ENCODE results near the gene ADCY4.
"Not testable (repeated sequence)": the region's sequence is repeated elsewhere in the genome, so short reads cannot be mapped to it uniquely, and the experiment has no call there.

The ADCY4 gene

DNA sequence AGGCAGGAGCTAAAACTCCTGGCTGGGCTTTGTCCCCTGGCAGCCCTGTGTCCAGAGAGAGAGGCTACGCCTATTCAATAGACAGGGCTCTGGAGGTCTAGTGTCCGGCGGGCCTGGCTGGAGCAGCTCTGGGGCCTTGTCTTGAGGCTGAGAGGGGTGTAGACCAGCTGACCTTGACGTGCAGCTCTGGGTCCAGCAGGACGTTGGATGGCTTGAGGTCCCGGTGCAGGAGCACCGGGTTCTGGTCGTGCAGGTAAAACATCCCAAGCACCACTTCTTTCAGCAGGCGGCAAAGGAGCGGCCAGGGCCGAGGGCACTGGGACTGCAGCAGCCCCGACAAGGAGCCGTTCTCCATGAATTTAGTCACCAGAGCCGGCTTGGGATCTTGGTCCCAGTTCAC lies 4.0 kb upstream of the ADCY4 start:
- no peak for DNase-seq (ENCODE audit: low read depth)

DNA sequence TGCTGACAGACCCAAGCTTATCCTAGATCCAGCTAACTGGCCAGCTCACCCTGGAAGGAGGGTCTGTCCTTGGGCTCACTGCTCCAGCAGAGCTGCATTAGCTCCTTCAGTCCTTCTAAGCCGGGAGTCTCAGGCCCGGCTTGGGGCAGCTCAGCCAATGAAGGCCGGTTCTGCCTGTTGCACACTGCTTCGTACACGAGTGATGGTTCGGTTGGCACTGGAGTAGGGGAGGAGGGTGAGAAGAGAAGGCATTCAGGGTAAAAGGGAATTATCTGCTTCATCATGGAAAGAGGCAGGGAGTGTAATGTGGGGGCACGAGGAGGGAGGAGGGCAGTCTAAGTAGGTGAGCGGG lies 2.9 kb upstream of the ADCY4 start:
- DNase-seq (ENCODE audit: low read depth): no peak

DNA sequence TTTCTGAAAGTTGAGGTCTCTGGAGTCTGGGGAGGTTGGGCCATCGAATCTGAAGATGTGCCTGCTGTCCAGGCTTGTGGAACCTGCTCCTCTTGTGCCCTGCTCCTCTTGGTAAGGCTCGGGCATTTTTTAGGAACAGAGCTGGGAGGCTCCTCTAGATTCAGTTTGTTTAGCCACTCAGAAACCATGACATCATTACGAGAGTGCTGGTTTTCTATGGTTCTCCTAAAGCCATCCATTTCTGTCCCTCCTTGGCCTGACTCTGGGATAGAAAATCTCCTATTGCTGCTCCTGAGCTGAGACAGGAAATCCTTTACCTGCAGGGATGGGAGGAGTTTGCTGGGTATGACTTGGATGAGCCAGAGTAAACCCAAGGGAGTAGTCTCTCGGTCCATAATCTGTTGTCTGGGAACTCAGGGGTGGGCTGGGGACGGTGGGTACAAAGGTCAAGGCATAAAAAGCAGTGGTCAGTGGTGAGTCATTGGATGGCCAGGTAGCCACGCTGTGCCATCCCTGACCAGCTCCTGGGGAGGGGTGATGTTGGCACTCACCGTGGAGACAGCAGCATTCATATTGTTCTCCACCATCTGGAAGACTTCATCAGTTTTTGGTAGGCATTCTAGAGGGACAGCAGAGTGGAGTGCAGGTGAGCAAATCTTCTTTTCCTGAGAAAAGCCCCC lies 2.4 kb upstream of the ADCY4 start:
- no peak for DNase-seq (ENCODE audit: low read depth)

DNA sequence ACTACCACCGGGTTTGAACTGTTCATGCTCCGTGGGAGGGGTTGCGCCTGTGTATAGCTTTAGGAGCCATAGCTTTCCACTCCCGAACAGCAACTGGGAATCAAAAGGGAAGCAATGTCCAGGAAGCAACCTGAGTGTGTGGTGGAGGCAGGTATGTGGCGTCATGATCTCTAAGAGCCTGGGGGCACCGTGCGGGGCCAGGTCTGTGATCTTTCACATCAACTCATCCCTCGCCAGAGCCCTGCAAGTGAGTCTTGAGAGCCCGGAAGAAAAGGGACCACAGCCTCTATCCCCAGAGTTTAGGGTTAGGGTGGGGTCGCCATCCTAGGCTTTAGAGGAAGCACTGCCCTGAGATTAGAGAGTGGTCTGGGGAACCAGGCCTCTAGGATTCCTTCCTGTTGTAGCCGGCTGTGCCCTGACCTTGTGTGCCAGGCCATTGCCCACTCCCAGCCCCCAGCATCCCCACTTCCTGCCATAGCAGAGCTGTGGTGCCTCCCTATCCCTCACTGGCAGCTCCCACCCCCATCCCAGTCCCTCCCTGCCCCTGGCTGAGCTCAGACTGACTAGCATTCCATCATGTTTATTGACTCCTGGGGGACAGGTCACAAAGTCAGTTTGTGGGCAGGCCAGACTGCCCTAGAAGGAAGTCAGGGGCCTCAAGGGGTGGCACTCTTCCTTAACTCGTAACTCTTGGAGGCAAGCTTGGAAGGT lies 745 bp upstream of the ADCY4 start:
- DNase-seq (ENCODE audit: low read depth): no peak

DNA sequence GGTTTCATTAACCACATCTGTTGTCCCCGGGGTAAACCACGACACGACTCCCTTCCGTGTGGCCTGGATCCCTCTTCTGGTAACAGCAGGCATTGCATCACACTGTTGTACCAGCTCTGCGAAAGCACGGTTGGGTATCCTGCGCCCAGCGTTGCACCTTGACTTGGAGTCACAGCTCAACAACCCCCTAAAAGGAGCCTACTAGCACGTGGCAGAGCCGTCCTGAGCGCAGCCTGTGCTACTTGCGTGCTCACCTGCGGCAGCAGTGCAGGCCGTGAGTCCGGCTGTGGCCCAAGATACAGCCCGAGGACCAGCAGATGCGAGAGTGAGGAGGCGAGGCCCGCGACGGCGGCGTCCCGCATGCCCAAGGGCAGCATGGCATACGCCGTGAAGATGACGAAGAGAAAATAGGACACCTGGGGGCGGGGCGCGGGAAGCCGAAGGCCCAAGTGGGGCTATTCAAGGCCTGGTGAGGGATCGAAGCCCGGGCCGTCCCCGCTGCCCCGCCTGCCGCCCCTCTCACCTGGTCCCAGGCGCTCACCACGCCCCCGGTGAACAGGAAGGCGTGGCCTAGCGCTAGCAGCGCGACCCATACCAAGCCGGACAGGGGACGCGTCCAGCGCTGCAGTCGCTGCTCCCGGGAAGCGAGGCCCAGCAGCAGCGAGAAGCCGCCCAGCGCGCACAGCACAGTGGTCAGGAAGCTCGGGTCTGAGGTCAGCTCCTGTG lies 2.4 kb downstream of the ADCY4 start:
- peak; percentile 65 for DNase-seq (ENCODE audit: low read depth)

DNA sequence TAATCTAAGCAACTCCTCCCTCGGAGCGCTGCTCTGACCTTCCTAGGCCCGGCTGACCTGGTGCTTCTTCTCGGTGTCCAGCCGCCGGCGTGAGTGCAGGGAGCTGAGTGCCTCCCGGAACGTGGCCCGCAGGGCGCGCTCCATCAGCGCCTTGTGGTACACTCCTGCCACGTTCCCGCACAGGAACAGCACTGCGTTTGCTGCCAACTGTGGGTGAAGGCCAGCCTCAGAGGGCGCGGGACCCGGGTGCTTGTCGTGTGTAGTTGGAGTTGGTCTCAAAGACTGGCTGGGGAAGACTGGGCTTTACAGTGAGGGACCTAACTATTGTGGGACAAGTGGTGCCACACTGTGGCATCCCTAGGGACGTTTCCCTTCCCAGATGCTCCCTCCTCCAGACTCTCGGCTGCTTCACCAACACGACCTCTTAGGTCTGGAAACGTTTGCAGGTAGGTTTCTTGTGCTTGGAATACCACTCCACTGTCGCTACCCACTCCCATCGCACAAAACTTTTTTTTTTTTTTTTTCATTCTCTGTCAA lies 3.1 kb downstream of the ADCY4 start:
- no peak for DNase-seq (ENCODE audit: low read depth)

DNA sequence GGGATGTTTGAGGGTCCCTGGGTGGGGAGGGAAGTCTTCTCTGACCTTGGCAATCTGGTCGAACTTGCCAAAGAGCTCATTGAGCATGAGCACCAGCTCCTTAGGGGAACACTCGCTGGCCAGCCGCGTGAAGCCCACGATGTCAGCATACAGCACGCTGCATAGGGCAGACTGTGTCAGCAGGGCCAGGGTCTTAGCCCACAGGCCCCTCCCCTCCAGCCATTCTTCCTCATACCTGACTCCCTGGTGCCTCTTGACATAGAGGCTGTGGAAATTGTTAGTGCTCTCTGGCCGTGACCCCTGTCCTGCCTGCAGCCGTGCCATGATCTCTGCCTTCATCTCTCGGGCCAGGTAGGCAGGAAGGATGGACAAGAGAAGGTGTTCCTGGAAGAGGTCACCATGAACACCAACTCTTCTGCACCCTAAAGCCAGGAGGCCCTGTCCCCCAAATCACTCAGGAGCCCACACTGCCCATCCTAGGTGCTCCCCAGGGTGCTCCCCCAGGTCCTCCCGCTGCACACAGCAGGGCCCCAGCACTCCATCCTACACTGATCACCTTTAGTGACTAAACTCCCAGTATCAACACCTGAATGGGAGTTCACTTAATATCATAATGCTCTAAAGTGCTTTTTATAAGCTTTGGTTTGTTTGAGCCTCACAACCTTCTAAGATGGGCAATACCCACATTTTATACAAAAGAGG lies 3.7 kb downstream of the ADCY4 start:
- no peak for DNase-seq (ENCODE audit: low read depth)

DNA sequence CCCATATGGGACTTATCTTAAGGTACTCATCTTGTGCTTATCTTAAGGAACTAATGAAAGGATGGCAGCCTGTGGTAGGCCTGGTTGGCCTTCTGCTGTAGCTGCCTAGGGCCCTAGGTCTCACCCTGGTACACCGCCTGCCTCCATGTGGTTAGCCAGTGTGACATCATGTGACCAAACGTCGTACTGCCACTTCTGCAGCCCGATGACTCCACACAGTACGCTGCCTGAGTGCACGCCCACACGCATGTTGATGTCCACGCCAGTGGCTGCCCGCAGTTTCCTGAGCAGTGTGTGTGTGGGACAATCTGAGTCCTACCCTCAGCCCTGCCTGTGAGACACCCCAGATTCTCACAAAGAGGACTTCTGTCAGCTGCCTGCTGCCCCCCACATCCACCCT lies 5.1 kb downstream of the ADCY4 start:
- DNase-seq (ENCODE audit: low read depth): peak; percentile 63

DNA sequence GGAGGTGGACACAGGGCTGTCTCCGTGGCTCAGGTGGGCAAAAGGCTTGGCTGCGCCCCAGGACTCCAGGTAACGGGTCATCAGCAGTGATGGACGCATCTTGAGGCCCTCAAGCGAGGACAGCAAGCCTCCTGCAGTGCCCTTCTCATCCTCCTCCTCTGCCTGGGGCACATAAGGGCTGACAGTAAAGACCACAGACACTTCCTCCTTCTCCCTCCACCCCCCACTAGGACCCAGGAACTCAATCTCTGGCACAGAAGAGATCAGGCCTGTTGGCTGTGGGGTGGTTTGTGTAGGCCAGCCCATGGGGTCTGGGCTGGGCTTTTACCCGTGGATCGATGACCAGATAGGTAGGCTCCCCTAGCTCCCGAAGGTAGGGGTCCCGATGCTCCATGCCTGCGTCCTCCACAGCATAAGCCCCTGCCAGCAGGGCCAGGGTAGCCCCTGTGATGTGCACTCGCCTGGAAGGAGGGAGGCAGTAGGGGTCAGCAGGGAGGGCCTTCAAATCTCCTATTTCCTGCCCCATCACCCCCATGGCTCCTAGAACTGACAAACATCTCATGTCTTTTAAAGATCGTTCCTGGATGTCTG lies 5.7 kb downstream of the ADCY4 start:
- DNase-seq (ENCODE audit: low read depth): no peak

DNA sequence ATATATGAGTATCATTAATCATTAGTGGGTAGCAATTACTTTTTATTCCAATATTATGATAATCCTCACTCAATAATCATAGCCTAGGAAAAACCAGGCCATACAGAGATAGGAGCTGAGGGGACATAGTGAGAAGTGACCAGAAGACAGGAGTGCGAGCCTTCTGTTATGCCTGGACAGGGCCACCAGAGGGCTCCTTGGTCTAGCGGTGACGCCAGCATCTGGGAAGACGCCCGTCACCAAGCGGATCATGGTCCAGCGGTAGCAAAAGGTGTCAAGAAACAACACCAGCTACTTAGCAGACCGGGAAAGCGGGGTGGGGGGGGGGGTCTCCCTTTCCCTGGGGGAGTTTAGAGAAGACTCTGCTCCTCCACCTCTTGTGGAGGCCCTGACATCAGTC lies 7.0 kb downstream of the ADCY4 start:
- not testable (repeated sequence) for DNase-seq (ENCODE audit: low read depth)

DNA sequence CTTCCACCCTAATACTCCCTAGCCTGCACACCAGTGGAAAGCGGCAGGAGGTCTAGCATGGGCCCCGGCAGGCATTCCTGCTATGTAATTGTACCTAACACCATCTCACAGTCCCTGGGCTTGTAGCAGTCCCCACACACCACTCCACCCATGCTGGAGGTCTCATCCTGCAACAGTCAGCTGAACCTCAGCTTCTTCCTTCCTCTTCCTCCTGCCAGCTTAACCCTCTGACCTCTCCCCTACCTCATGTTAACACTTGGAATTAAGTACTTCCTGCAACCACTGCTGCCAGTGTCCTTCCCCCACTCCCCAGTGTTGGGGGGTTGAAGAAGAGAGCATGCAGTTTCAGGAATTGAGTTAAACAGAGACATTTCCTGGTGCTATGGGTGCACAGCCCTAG lies 7.6 kb downstream of the ADCY4 start:
- DNase-seq (ENCODE audit: low read depth): no peak

DNA sequence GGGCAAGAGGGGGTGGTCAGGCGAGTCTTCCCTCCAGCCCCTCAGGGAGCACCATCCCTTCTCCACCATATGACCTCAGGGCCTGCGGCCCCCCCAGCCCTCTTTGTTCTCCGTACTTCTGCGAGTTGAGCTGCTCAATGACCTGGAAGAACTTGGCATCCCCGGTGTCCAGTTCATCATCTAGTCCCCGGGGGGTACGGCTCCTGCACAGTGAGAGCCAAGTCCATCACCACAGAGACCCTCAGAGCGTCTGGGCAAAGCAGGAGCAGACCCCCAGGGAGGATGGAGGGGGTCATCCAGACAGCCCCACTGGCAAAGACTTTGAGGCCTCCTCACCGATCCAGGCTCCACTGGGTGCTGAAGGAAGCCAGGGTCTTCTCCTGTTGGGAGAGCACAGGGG lies 8.9 kb downstream of the ADCY4 start:
- no peak for DNase-seq (ENCODE audit: low read depth)

DNA sequence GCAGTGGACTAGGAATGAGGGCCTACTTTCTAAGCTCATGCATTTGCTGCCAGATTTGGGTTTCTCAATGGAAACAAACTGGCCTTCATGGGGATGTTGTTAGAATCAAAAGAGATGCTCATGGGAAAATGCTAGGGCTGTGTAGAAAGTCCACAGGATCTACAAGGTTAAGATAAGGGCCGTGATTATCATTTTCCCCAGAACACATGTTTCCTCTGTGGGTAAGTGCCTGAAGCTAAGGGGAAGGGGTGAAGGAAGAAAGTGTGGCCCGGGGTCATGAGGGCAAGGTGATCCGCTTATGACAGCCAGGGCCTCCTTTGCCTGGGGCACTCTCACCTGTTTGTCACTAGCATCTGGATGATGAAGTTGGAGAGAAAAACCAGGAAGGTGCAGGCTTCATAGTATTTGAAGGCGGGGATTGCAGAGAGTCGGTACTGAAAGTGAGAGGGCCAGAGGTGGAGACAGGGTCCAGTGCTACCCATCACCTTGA lies 9.8 kb downstream of the ADCY4 start:
- DNase-seq (ENCODE audit: low read depth): no peak

DNA sequence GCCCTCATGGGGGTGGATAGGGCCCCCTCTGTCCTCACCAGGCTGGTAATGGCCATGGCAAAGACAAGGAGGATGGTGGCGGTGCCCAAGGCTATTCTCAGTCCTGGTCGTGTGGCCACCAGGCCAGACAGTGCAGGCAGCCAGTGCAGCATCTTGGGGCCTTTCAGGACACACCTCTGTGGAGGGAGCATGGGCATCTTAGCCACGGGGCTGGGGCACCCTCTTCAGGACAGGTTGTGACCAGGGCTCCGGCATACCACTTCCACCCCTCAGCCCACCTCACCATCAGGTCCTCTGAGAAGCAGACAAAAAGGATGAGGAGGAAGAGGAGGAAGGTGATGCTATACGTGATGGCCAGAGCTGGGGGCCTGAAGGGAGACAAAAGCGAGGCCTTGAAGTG lies 10.8 kb downstream of the ADCY4 start:
- DNase-seq (ENCODE audit: low read depth): no peak

DNA sequence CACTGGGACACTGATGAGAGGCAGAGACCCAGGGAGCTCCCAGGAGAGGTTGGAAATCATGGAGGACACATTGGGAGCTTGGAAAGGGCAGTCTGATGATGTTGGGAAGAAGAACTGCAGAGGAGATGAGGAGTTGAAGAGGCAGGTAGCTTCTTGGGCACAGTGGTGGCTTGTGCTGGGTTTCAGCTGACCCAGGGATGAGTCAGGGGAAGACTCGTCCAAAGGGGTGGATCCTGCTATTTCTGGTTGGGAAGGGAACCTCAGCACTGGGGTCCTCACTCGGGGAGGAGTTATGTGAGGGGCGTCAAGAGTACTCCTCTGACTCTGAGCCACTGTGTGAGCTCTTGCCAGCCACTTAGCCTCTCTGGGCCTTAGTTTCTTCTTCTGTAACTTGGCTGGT lies 11.5 kb downstream of the ADCY4 start:
- no peak for DNase-seq (ENCODE audit: low read depth)

DNA sequence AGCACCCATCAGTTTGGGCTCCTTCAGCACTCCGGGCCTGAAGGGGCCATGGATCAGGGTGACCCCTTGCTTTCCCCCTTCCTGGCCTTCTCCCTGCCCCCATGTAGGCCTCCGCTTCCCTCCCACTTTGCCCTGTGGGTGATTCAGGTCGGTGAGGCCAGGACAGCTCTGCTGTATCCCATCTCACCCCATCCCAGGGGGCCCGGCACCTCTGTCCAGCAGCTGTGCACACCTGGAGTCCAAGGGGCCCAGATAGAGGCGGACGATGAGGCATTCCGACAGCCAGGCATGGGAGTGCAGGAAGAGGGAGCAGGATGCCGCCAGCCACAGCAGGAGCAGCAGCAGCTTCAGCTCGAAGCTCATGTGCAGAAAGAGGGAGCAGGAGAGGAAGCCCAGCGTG lies 12.2 kb downstream of the ADCY4 start:
- no peak for DNase-seq (ENCODE audit: low read depth)

DNA sequence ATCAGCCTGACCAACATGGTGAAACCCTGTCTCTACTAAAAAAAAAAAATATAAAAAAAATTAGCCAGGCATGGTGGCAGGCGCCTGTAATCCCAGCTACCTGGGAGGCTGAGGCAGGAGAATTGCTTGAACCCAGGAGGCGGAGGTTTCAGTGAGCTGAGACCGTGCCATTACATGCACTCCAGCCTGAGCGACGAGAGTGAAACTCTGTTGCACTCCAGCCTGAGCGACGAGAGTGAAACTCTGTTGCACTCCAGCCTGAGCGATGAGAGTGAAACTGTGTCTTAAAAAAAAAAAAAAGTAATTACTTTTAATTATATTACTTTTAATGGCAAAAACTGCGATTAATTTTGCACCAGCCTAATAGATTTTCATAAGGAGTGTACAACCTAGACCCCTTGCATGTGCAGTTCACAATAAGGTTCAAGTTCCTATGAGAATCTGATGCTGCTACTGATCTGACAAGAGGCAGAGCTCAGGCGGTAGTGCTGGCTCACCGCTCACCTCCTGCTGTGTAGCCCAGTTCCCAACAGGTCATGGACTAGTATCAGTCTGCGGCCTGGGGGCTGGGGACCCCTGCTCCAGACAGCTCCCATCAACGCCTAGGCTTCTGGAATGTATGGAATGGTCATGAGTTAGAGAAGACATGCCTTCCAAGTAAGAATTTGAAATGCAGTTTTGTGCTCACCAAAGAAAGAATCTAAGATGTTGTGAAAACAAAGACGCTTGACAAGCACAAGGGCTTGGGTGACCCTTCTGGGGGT lies 13.5 kb downstream of the ADCY4 start:
- no peak for DNase-seq (ENCODE audit: low read depth)

DNA sequence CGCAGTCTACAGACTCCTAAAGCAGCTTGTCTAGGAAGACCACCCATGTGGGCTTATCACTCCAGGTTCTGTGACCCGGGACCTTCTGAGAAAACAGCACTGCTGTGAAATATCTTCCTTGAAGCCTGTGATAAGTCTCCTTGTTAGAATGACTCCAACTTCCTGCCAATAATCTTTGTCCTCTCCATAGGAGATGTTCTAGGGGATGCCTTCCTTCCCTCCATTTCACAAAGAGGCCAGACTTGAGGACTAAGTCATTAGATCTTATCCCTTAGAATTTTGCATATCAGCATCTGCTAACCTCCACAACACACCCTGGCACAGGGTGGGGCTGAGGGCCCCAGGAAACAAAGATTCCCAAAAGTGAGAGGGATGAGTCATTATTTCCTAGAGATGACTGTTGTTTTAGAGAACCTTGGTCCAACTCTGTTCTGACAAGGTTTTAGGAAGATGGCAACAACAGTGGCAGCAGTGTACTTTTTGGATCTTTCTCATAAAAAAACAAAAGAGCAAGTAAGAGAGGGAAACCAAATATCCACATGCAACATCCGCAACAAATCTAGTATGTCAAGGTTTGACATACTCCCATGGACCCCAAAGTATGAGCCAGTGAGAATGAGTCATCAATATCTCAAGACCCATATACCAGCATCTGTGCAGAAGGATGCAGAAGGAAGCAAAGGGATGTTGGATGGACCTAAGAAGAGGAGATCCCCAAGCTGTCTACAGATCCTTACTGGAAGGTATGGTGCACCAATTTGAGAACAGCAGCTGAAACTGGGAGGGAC lies 17.5 kb downstream of the ADCY4 start:
- no peak for DNase-seq (ENCODE audit: low read depth)

DNA sequence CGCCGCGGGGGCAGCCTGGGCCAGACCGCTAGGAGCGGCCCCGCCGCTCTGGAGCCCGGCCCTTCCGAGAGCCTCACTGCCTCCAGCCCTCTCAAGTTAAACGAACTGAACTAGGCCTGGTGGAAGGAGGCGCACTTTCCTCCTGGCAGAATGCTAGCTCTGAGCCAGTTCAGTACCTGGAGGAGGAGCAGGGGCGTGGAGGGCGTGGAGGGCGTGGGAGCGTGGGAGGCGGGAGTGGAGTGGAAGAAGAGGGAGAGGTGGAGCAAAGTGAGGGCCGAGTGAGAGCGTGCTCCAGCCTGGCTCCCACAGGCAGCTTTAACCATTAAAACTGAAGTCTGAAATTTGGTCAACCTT lies 18.3 kb downstream of the ADCY4 start:
- DNase-seq (ENCODE audit: low read depth): no peak

DNA sequence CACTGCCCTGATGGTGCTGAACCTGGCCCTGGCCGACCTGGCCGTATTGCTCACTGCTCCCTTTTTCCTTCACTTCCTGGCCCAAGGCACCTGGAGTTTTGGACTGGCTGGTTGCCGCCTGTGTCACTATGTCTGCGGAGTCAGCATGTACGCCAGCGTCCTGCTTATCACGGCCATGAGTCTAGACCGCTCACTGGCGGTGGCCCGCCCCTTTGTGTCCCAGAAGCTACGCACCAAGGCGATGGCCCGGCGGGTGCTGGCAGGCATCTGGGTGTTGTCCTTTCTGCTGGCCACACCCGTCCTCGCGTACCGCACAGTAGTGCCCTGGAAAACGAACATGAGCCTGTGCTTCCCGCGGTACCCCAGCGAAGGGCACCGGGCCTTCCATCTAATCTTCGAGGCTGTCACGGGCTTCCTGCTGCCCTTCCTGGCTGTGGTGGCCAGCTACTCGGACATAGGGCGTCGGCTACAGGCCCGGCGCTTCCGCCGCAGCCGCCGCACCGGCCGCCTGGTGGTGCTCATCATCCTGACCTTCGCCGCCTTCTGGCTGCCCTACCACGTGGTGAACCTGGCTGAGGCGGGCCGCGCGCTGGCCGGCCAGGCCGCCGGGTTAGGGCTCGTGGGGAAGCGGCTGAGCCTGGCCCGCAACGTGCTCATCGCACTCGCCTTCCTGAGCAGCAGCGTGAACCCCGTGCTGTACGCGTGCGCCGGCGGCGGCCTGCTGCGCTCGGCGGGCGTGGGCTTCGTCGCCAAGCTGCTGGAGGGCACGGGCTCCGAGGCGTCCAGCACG lies 18.9 kb downstream of the ADCY4 start:
- no peak for DNase-seq (ENCODE audit: low read depth)
